Gastroesophageal sphincter (tissue), 3 donors: Measurements from ENCODE around the gene PTBP3.
"Not testable (repeated sequence)": the region's sequence is repeated elsewhere in the genome, so short reads cannot be mapped to it uniquely, and the experiment has no call there.

Source experiments
- POLR2A ChIP-seq, 2 donors: fragments of 450-650 bp; IDR thresholded peaks; one replicate each; pipeline ENCODE4 v1.6.1; 2017; ENCODE audit warnings: antibody characterized with exemption in 2 of 2, mild to moderate bottlenecking in 2 of 2, moderate library complexity in 1 of 2
- POLR2AphosphoS5 ChIP-seq: sonication (generic); formaldehyde crosslinking; IDR thresholded peaks from one replicate; pipeline ENCODE4 v1.6.1; 2017; ENCODE audit warnings: antibody characterized with exemption
- TF ChIP-seq, protein P1 (sequence below), 4 experiments: fragments of 200-600 bp in 2 of 4; fragments of 450-650 bp in 2 of 4; sonication (generic) in 1 of 4; IDR thresholded peaks; one replicate each; pipeline ENCODE4 v1.5.1; 2017 to 2019; ENCODE audit warnings: antibody characterized with exemption in 4 of 4, mild to moderate bottlenecking in 2 of 4, moderate library complexity in 2 of 4

DNA sequence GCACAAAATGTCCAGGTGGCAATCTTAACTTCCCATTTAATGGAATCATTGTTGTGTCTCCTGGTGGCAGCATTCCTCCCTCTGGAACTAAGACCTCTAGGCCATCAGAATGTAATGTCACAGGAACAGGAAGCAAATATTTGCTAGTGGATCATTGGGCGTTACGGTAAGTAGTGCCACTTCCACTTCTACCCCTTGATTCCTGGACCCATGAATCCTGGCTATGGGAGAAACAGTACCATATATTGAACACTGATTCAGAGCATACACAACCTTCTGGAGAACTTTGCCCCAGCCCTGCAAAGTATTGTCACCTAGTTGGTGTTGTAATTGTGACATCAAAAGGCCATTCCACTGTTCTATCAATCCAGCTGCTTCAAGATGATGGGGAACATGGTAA lies 40.8 kb upstream of the PTBP3 start:
- TF ChIP-seq POLR2A (IDR thresholded peaks at IDR 0.05); POLR2AphosphoS5: not testable (repeated sequence)
- TF ChIP-seq, protein P1, sequence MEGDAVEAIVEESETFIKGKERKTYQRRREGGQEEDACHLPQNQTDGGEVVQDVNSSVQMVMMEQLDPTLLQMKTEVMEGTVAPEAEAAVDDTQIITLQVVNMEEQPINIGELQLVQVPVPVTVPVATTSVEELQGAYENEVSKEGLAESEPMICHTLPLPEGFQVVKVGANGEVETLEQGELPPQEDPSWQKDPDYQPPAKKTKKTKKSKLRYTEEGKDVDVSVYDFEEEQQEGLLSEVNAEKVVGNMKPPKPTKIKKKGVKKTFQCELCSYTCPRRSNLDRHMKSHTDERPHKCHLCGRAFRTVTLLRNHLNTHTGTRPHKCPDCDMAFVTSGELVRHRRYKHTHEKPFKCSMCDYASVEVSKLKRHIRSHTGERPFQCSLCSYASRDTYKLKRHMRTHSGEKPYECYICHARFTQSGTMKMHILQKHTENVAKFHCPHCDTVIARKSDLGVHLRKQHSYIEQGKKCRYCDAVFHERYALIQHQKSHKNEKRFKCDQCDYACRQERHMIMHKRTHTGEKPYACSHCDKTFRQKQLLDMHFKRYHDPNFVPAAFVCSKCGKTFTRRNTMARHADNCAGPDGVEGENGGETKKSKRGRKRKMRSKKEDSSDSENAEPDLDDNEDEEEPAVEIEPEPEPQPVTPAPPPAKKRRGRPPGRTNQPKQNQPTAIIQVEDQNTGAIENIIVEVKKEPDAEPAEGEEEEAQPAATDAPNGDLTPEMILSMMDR (IDR thresholded peaks at IDR 0.05): not testable (repeated sequence)
